HG02885 (cell line): Measurements from ENCODE around the gene RIBC2.
"Not testable (repeated sequence)": the region's sequence is repeated elsewhere in the genome, so short reads cannot be mapped to it uniquely, and the experiment has no call there.

Source experiments
- ATAC-seq: cut with Tn5 transposase; IDR thresholded peaks from one replicate; pipeline ENCODE4 v1.9.1; 2021; ENCODE audit warnings: mild to moderate bottlenecking; ENCODE audit not compliant: unreplicated experiment, poor library complexity

The RIBC2 gene, protein sequence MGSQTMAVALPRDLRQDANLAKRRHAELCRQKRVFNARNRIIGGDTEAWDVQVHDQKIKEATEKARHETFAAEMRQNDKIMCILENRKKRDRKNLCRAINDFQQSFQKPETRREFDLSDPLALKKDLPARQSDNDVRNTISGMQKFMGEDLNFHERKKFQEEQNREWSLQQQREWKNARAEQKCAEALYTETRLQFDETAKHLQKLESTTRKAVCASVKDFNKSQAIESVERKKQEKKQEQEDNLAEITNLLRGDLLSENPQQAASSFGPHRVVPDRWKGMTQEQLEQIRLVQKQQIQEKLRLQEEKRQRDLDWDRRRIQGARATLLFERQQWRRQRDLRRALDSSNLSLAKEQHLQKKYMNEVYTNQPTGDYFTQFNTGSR

DNA sequence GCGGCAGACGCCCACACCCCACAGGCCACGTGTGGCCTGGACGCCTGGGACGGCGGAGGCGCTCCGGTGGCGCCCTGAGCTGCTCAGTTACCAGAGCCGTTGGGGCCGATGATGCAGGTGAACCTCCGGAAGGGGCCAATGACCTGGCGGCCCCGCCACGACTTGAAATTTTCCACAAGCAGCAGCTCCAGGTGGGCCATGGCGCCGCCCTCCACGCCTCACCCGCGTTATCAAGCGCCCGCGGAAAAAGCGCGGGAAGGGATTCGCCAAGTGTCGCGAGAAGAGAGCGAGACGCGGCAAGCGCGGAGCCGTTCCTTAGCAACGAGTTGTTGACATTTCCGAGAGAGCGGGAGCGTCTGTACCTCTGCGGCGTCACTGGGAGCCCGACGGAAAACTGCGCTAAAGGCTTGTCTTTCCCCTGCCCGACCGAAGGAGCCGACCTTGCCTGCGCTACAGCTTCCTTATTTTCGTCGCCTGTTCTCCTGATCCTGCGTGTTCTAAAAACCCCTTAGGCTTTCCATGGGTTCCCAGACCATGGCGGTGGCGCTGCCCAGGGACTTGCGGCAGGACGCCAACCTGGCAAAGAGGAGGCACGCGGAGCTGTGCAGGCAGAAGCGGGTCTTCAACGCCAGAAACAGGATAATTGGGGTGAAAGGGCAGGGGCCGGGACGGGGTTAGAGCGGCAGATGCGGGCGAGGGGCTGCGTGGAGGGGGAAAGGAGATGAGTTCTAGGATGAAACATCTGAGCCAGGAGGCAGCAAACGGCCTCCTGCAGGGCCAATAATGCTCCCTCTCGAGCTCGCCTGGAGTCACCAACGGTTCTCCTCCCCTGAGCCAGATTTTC lies at the start of gene RIBC2, which contains the start of gene SMC1B:
Gene RIBC2 (plus strand): TSS at position 326 of the 844 bp plus-strand sequence. CDS start 194 bp downstream, at position 520.
Gene SMC1B (minus strand): TSS at position 232 of the 844 bp plus-strand sequence. CDS start 32 bp downstream, at position 200.
- no peak for ATAC-seq

DNA sequence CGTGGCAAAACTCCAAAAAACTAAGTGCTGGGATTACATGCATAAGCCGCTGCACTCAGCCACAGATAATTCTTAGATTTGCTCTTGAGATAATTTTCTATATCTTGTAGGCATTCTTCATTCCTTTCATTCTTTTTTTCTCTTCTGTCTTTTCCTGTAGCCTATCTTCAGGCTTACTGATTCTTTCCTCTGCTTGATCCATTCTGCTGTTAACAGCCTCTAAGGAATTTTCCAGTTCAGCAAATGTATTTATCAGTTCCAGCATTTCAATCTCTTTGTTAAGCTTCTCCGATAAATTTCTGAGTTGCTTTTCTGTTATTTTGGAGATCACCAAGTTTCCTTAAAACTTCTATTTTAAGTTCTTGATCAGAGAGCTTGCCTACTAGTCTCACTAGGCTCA lies 46.8 kb upstream of the RIBC2 start:
- no peak for ATAC-seq

DNA sequence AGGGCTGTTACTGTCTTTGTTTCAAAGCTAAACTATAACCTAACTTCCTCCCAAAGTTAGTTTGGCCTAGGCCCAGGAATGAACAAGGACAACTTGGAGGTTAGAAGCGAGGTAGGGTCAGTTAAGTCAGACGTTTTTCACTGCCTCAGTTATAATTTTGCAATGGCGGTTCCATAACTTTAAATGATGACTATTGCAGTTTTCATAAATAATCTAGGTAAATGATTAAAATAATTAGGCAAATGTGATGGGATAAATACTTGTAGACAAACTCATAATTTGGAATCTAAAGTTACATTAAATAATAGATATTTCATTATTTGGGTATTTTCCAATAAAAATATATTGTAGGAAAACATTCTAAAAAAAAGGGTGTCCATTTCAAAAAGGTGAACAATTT lies 39.9 kb upstream of the RIBC2 start:
- ATAC-seq, result not testable (repeated sequence)

DNA sequence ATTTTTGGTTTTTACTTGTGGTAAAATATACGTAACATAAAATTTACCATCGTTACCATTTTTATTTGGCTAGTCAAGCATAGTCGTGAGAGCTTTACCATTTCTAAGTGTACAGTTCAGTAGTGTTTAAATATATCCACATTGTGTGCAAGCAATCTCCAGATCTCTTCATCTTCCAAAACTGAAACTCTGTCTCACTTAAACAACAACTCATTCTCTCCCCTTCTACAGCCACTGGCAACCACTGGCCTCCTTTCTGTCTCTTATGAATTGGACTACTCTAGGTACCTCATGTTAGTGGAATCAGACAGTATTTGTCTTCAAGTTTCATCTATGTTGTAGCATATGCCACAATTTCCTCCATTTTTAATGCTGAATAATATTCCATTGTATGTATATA lies 37.5 kb upstream of the RIBC2 start:
- ATAC-seq, result no peak

DNA sequence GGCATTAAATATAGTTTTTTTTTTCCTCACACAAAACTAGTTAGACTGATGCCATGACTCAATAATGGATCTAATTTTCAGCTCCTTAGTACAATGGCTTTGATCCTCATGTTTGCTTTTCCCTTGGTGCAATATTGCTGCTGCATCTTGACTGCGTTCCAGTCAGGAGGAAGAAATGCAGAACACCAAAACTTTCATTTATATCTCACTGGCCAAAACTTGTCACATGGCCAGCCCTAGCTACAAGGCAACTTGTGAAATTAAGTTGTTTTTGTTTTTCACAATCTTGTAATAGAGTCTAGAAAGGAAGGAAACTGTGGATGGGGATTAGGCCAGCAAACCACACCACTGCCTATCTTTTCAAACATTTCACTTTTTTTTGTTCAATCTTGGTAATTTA lies 36.8 kb upstream of the RIBC2 start:
- ATAC-seq, result no peak

DNA sequence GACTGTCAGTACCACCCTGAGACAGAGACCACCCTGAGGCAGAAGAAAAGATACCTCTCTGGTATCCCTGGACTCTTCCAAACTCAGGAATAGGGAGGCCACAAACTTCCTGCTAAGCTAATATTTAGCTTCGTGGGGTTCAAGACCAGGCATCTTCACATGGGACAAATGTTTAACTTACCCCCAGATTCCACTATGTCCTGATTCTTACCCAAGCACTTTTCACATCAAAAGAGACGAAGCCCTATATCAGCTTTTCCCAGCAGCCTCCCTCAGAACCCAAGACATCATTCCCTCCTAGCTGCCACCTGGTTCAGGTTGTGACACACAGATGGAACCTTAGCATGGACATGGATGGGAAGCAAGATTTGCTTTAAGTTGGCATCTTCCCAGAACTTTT lies 32.1 kb upstream of the RIBC2 start:
- ATAC-seq, result no peak

DNA sequence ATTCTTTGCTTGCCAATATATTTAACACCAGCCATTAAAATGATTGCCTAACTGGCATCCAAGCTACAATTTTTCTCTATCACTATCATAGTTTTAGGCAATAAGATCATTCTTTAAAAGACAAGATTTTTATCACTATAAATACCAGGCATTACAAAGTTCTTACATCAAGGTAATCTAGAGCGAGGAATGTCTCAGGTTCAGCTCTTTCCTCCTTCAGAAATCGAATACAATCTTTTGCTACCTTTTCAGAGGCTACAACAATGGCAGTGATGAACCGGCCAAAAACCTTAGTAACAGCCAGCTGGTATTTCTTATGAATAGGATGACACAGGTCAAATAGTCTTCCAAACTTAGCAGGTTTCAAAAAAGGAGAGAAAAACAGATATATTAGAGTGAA lies 23.9 kb upstream of the RIBC2 start:
- ATAC-seq, result no peak

DNA sequence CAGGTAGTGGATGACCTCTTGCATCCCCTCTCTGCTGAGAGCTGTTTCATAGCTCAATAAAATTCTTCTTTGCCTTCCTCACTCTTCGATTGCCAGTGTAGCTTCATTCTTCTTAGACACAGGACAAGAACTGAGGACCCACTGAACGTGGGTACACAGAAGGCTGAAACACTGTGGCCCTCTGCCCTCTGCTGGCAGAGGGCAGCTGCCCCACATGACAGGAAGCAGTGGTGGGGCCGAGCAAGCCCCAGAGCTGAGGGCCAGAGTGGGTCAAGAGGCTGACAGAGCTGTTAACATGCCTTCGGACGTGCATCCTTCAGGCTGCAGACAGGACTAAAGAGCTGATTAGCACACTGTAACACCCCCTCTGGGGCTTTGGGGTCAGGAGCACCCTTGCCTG lies 15.7 kb upstream of the RIBC2 start:
- ATAC-seq, result no peak

DNA sequence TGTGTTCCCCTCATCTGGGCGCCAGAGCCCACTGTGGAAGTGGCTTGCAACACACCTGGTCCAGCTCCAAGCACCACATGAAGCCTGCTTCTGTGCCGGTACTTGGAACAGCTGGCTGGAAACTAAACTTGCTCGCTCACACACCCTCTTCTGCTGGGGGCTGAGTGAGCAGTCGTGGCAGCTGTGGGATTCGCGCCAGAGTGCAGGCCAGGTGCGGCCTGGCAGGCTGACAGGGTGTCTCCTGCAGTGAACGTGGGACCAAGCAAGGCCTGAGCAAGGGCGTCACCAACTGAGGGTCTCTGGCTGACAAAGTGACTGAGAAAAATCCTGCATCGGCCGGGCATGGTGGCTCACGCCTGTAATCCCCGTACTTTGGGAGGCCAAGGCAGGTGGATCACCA lies 15.3 kb upstream of the RIBC2 start:
- no peak for ATAC-seq

DNA sequence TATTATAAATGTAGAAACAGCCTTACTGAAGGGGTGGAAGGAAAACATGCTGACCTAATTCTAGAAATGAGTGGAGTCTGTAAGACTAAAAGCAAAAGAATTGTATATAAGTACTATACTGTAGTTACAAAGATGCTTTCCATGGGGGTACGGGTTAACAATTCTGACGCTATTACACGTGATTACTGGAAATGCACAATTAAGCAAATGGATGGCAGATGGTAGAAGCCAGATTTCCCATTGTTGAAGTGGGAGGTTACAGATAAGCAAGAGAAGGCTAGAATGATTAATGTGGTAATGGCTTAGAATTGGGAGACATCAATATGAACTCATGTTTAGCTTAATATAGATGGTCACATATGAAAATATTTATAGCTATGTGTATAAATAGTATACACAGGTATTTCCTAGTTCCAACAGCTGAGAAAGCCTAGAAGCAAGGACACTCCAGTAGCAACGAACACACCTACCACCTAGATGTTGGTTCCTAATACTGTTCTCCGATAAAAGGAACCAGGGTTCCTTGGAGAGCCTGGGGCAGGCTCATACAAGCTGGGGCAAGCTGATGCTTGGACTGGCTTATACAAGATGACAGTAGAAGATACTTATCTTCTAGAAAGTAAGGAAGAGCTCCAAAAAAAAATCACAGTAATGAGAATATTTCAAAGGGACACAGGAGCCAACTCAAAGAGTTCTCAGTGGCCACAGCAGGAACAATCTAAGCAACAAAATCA lies 13.6 kb upstream of the RIBC2 start:
- no peak for ATAC-seq

DNA sequence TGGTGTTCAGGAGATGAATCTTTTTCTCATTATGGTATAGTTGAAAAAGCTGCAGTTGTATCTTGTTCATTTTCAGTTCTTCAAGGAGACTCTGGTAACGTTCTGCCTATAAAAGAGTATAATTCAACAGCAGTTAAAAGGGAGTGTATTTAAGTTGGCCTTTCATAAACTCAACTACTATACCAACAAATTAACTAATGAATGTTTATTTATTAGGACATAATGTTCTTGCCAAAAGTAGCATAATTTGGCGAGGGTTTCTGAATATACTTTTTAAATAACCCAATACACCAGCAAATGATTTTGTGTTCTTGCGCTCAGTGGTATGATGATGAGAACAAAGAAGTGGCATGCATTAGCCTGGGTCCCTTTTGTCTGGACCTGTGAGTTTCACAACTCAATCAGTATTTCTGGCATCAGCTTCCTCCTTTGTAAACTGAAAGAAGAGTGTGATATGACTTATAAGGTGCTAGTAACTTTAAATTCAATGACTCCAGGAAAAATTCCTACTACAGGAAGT lies 11.0 kb upstream of the RIBC2 start:
- ATAC-seq, result no peak

DNA sequence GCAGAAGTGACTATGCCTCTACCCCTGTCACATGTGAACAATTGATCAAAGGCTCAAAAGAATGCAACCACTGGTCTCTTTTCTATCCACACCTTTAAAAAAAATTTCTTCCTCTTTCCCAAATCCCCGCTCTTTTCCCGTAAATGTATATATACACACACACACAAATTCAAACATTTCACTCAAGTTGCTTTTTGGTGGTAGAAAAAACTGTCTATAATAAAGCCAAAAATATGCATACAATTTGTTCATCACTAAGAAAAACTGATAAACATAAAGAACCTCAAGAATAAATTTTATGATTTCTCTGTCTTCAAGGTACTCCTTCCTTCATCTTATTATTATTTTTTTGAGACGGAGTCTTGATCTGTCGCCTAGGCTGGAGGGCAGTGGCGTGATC lies 5.7 kb upstream of the RIBC2 start:
- ATAC-seq, result no peak

DNA sequence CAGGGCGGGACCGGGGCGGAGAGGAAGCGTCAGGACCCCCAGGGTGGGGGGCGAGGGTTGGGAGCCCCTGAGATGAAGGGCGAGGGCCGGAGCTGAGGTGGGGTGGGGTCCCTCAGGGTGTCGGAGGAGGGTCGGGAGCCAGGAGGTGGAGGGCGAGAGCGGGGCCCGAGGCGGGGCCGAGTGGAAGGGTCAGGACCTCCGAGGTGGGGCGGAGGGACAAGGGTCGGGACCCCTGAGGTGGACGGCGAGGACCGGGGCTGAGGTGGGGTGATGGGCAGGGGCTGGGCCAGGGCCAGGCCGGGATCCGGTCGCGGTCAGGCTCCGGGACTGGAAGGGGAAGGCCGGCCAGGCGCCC lies 503 bp upstream of the RIBC2 start:
- ATAC-seq, result no peak

DNA sequence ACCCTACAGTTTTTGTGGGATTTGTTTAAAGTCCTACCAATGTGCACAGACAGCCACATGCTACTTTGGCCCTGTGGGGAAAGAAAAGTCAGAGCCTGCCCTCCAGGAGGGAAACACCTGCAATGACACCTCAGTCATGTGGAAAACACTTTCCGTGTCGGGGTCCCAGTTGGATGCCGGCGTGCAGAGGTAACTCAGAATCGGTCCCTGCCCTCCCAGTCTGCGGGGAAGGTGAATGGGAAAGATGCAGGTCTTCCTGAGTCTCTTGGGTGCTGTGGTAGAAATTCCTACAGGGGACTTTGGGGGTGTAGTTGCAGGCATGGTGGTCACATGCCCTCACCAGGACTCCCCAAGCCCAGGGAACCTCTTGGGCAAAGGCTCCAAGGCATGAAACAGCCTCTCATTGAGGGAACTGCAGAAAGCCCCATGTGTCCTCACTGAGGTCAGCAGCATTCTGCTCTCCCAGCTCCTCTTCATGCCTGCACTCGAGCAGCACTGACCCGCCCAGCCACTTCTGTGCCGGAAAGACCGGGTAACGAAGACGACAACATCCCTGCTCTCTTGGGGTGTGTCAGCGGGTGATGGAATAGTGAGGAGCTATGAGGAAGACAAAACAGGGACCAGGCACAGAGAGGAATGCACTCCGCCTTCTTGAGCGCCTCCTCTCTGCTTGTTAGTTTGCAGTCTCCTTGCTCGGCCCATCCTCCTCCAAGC lies 4.7 kb downstream of the RIBC2 start:
- no peak for ATAC-seq

DNA sequence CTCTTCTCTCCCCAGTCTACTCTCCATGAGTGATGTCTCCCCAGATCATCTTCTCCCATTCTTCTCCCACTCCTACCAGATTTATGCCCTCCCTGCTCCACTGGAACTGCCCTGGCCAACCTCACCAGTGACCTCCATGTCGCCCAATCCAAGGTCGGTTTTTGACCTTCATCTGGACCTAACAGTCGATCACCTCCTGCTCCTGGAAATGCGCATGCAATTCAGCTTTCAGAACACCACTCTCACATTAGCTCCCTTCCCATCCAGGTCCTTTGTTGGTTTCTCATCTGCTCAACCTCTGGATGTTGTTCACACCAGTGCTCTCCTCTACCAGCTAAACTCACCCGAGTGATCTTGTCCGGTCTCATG lies 5.3 kb downstream of the RIBC2 start:
- no peak for ATAC-seq

DNA sequence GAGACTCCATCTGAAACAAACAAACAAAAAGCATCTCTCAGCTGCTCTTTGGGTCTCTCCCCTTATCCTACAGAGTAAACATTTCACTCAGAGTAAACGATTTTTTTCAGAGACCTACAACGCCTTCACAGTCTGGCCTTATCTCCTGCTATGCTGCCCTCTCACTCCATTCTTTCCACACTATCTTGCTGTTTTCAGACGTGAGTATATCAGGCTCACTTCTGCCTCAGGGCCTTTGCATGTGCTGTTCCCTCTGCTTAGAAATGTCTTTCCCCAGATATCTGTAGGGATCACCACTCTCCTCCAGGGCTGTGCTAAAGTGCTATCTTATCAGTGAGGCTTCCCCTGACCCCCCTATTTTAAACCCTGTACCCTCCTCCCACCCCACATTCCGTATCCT lies 6.5 kb downstream of the RIBC2 start:
- ATAC-seq, result no peak

DNA sequence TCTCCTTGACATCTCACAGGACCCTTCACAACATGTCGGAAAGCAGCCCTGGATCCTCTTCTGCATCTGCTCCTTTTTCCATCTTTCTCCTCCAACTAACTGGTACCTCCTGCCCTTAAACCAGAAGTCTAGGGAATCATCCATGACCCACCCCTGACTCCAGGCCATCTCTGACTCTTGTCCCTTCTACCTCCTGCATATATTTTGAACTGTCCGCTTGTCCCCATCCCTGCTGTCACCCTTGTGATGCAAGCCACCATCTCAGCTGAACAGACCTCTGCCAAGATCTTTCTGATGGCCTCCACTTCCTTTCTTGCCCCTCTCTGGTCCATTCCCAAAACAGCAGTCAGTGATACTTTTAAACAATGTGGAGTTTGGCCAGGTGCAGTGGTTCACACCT lies 7.0 kb downstream of the RIBC2 start:
- no peak for ATAC-seq

DNA sequence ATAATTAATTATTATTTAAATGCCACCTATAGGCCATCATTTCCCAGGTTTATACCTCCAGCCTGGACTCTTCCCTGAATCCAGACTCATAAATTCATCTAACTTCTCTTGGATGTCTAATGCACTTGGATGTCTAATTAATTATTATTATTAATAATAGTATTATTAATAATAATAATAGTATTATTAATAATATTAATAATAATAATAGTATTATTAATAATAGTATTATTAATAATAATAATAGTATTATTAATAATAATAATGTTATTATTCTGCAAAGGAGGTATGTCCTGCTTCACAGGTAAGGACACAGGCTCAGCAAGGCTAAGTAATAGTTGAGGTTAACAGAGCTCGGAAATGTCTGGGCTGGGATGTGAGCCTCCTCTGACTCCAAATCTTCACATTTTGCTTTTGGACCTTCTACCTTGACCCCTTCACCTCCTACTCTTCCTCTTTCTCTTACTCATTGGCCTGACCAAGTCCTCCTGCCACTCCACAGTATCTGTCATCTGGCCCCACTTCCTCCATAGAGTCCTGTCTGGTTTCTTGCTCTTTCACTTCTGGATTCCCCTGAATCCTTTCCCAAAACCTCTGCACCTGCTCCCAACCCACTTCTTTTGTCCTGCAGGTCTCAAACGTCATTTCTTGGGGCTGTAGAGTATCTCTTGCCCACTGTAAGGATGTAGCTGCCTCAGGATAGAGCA lies 8.0 kb downstream of the RIBC2 start:
- no peak for ATAC-seq

DNA sequence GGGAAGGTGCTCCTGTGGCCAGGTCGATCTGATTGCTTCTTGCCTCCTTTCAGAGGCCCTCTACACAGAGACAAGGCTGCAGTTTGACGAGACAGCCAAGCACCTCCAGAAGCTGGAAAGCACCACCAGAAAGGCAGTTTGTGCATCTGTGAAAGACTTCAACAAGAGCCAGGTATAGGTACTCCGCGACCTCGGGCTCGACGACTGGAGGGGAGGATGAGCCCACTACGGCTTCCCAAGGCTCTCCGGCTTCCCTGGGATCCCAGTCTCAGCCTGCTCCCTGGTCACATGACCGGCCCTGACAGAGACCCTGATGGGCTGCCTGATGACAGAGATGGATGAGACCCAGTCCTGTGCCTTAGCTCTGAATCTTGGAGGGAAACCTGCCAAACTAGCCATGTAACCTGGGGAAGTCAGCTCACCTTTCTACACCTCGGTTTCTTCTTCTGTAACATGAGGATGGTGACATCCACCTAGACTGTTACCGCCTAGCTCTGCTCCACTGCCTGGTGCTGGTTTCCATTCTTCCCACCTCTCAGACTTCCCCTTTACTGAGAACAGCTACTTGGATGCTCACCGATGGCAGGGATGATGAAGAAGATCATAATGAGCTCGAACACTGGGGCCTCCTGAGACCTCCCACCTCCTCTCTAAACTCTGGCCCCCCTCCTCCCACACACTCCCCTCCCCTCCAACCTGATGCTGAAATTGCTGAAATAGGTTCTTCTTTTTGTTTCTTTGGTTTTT lies 8.9 kb downstream of the RIBC2 start:
- no peak for ATAC-seq
